ENCODE measurements around the gene CMSS1.

Gene CMSS1

DNA sequence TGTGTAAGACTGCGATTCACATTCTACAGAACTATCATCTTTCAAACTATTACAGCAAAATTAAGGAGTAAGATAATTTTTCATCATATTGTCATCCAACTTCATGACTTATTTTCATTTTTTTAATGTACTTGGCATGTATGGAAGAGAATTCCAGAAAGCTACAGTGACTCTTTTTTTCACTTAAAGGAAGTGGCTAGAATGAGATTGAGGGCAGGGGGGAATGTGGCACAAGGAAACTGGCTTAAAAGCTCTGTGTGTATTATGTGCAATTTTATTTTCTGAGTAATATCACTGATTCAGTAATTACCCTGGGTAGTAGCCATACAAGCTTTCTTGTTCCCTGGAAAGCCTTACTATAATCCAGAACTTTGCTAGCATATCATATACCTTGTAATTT, 202.1 kb downstream of the CMSS1 start:
- Histone ChIP-seq H3K79me2 (ENCODE audit: low read length) (no peaks in the 10 kb centered on the region), H4K20me1 (ENCODE audit: insufficient read depth, low read length) (no peaks in the 10 kb centered on the region), H3K27me3 (replicated peaks; ENCODE audit: insufficient read depth, low read length) (no peaks in the 10 kb centered on the region), H3K4me3 (ENCODE audit: low read length) (no peak overlapping the region), H3K4me1 (ENCODE audit: low read length) (no peaks in the 10 kb centered on the region), H2AFZ (ENCODE audit: low read length) (no peak overlapping the region), H3K9me3 (replicated peaks; ENCODE audit: insufficient read depth, low read length) (no peaks in the 10 kb centered on the region), H3K9me2 (replicated peaks; ENCODE audit: insufficient read depth, low read length) (no peaks in the 10 kb centered on the region), H3K36me3 (replicated peaks; ENCODE audit: insufficient read depth, low read length) (no peaks in the 10 kb centered on the region), H3K27ac (ENCODE audit: low read length) (no peak overlapping the region), H3K9ac (ENCODE audit: low read length) (no peak overlapping the region), H3K4me2 (ENCODE audit: low read depth, low read length) (no peak overlapping the region), H3F3A (ENCODE audit: insufficient read depth, low read length) (no peaks in the 10 kb centered on the region)
- no peak for DNase-seq
- no peak for TF ChIP-seq EZH2 (optimal IDR thresholded peaks at IDR 0.05; ENCODE audit: low read depth, low read length)
- no peak for TF ChIP-seq EZH2phosphoT487 (IDR thresholded peaks at IDR 0.05; ENCODE audit: low read length)
- TF ChIP-seq, protein P1, sequence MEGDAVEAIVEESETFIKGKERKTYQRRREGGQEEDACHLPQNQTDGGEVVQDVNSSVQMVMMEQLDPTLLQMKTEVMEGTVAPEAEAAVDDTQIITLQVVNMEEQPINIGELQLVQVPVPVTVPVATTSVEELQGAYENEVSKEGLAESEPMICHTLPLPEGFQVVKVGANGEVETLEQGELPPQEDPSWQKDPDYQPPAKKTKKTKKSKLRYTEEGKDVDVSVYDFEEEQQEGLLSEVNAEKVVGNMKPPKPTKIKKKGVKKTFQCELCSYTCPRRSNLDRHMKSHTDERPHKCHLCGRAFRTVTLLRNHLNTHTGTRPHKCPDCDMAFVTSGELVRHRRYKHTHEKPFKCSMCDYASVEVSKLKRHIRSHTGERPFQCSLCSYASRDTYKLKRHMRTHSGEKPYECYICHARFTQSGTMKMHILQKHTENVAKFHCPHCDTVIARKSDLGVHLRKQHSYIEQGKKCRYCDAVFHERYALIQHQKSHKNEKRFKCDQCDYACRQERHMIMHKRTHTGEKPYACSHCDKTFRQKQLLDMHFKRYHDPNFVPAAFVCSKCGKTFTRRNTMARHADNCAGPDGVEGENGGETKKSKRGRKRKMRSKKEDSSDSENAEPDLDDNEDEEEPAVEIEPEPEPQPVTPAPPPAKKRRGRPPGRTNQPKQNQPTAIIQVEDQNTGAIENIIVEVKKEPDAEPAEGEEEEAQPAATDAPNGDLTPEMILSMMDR (IDR thresholded peaks at IDR 0.05; ENCODE audit: low read length): no peak

DNA sequence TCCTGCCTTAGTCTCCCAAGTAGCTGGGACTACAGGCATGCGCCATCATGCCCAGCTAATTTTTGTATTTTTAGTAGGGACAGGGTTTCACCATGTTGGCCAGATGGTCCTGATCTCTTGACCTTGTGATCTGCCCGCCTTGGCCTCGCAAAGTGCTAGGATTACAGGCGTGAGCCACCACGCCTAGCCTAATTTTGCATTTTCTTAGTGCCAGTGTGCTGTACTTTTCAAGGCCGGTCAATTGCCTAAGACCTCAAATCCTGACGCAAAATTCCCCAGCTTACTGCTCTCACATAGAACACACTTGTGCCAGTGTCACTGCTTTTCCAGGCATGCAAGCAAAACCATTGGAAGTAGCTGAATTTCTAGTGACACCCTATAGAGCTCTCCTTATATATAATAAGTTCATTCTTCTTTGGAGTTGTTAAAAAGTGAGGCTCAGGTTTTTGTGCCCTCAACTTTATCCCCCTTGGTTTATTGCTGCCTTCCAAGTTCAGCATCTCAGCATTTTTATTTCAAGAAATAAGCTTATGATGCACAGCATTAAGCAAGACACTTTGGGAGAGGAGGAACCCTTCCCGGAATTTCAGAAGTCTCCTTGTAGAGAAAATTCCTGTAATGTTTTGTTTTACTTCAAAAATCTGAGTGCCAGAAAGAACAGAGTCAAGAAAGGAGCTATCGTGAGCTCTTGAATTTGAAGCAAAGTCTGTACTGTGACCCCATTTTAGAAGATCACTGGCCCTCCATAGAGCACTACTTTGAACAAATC, 203.4 kb downstream of the CMSS1 start:
- no peak overlapping the region for H3K4me3 ChIP-seq (ENCODE audit: low read length)
- H3K9me3 ChIP-seq (replicated peaks; ENCODE audit: insufficient read depth, low read length): no peaks in the 10 kb centered on the region
- H3K79me2 ChIP-seq (ENCODE audit: low read length): no peaks in the 10 kb centered on the region
- H3F3A ChIP-seq (ENCODE audit: insufficient read depth, low read length): no peaks in the 10 kb centered on the region
- H3K4me1 ChIP-seq (ENCODE audit: low read length): no peaks in the 10 kb centered on the region
- no peak overlapping the region for H3K9ac ChIP-seq (ENCODE audit: low read length)
- no peaks in the 10 kb centered on the region for H3K36me3 ChIP-seq (replicated peaks; ENCODE audit: insufficient read depth, low read length)
- TF ChIP-seq EZH2 (optimal IDR thresholded peaks at IDR 0.05; ENCODE audit: low read depth, low read length) (no peak), EZH2phosphoT487 (IDR thresholded peaks at IDR 0.05; ENCODE audit: low read length) (no peak)
- TF ChIP-seq, protein P1 (IDR thresholded peaks at IDR 0.05; ENCODE audit: low read length): no peak
- no peaks in the 10 kb centered on the region for H4K20me1 ChIP-seq (ENCODE audit: insufficient read depth, low read length)
- no peak overlapping the region for H3K4me2 ChIP-seq (ENCODE audit: low read depth, low read length)
- no peak overlapping the region for H2AFZ ChIP-seq (ENCODE audit: low read length)
- DNase-seq: no peak
- no peak overlapping the region for H3K27ac ChIP-seq (ENCODE audit: low read length)
- H3K27me3 ChIP-seq (replicated peaks; ENCODE audit: insufficient read depth, low read length): no peaks in the 10 kb centered on the region
- H3K9me2 ChIP-seq (replicated peaks; ENCODE audit: insufficient read depth, low read length): no peaks in the 10 kb centered on the region

DNA sequence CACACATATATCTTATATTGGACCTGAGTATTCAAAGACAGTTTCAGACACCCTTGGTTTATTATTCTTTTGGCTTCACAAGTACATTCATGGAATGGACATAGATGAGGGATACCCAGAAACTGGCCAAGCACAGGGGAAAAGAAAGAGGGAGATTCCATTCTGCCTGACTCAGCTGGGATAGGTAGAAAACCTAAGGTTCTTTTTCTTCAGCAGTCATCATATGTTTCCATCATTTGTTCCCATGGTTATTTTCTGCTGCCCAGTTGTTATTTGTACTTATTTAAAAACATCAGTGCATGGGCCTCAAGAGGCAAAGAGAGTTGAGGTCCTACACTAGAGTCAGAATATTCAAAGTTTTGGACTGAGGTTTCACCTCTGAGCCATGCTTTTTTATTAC, 204.8 kb downstream of the CMSS1 start:
- H2AFZ ChIP-seq (ENCODE audit: low read length): no peak overlapping the region
- no peaks in the 10 kb centered on the region for H4K20me1 ChIP-seq (ENCODE audit: insufficient read depth, low read length)
- no peak for DNase-seq
- H3F3A ChIP-seq (ENCODE audit: insufficient read depth, low read length): no peaks in the 10 kb centered on the region
- no peaks in the 10 kb centered on the region for H3K27me3 ChIP-seq (replicated peaks; ENCODE audit: insufficient read depth, low read length)
- 0 out of 2 replicates have a peak, but pooled peaks cover 3% of the 10 kb centered on the region for H3K4me1 ChIP-seq (ENCODE audit: low read length)
- TF ChIP-seq, protein P1 (IDR thresholded peaks at IDR 0.05; ENCODE audit: low read length): no peak
- TF ChIP-seq EZH2phosphoT487 (IDR thresholded peaks at IDR 0.05; ENCODE audit: low read length) (no peak), EZH2 (optimal IDR thresholded peaks at IDR 0.05; ENCODE audit: low read depth, low read length) (no peak)
- no peaks in the 10 kb centered on the region for H3K9me2 ChIP-seq (replicated peaks; ENCODE audit: insufficient read depth, low read length)
- no peak overlapping the region for H3K4me3 ChIP-seq (ENCODE audit: low read length)
- no peaks in the 10 kb centered on the region for H3K36me3 ChIP-seq (replicated peaks; ENCODE audit: insufficient read depth, low read length)
- H3K9ac ChIP-seq (ENCODE audit: low read length): no peak overlapping the region
- H3K4me2 ChIP-seq (ENCODE audit: low read depth, low read length): no peak overlapping the region
- H3K79me2 ChIP-seq (ENCODE audit: low read length): no peaks in the 10 kb centered on the region
- H3K9me3 ChIP-seq (replicated peaks; ENCODE audit: insufficient read depth, low read length): no peaks in the 10 kb centered on the region
- H3K27ac ChIP-seq (ENCODE audit: low read length): no peak overlapping the region

Measured in MM.1S (cell line).